ENCODE data around the gene KCNJ4. TPM values are rescaled to one million over a fixed set of nuclear protein-coding genes. Genes with fewer than 3 reads are reported as not detected.

The KCNJ4 gene
- polyA plus RNA-seq, 1 donor (not counting 4 experiments of a cell fraction or from before 2014, with no cell fraction given), result not detected

DNA sequence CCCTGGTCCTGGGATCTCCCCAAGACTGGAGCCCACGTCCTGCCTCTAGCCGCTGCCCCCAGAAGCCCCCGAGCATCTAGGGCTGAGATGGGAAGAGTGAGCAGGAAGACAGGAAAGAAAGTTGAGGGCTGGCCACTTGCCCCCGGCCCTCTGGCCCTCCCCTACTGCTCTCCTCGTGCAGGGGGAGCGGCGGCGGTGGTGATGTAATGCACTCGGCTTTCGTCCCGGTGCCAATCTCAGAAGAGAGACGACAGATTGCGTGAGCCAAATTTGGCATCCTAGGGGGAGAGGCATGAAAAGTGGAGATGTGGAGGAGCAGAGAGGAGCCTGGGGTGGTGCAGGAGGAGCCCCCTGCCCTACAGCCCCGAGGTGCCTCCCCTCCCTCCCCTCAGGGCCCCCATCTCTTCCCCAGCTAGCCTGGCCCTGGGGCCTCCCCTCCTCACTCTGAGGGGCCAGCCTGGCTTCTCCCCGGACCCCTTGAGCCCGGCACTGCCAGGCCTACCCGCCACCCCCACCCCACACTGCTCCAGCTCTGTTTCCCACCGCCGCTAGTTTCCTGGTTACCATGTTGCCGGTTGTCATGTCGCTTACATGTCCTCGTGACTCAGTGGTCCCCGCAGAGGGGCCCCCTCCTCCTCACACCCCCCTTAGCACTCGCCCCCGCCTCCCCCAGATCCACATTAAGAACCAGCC is 2.5 kb downstream of the KCNJ4 start:
- Histone ChIP-seq H3K4me2 (ENCODE audit: control insufficient read depth, extremely low read depth, insufficient read depth, low read depth, low read length) (no peak overlapping the region), H3K4me3 (ENCODE audit: control insufficient read depth in 2 of 3, extremely low read depth in 1 of 3, insufficient read depth in 2 of 3, low read depth in 1 of 3, low read length in 3 of 3) (no peak overlapping the region), H2AFZ (ENCODE audit: control insufficient read depth, low read length) (no peak overlapping the region), H3K9ac (ENCODE audit: control insufficient read depth, extremely low read depth, insufficient read depth, low read length) (no peak overlapping the region), H3K4me1 (ENCODE audit: control insufficient read depth, extremely low read depth, insufficient read depth, low read length) (peaks cover 20% of the 10 kb centered on the region), H3K9me3 (ENCODE audit: control insufficient read depth, low read depth, low read length) (no peaks in the 10 kb centered on the region), H3K27ac (ENCODE audit: control insufficient read depth, insufficient read depth, low read length) (no peak overlapping the region), H3K9me1 (ENCODE audit: control insufficient read depth, extremely low read depth, insufficient read depth, low read length) (no peaks in the 10 kb centered on the region), H3K27me3 (ENCODE audit: control insufficient read depth, extremely low read depth, insufficient read depth, low read length) (peaks cover 66% of the 10 kb centered on the region), H3K79me2 (ENCODE audit: control insufficient read depth, insufficient read depth, low read length) (no peaks in the 10 kb centered on the region), H4K20me1 (ENCODE audit: control insufficient read depth, extremely low read depth, insufficient read depth, low read length) (no peaks in the 10 kb centered on the region), H3K36me3 (ENCODE audit: control insufficient read depth in 2 of 2, extremely low read depth in 1 of 2, insufficient read depth in 2 of 2, low read length in 2 of 2) (no peaks in the 10 kb centered on the region)
- FAIRE-seq (no peak), DNase-seq (ENCODE audit: low read depth, low spot score) (no peak)
- no peak for TF ChIP-seq EZH2 (IDR thresholded peaks at IDR 0.05; ENCODE audit: low read length)
- TF ChIP-seq, protein P1, sequence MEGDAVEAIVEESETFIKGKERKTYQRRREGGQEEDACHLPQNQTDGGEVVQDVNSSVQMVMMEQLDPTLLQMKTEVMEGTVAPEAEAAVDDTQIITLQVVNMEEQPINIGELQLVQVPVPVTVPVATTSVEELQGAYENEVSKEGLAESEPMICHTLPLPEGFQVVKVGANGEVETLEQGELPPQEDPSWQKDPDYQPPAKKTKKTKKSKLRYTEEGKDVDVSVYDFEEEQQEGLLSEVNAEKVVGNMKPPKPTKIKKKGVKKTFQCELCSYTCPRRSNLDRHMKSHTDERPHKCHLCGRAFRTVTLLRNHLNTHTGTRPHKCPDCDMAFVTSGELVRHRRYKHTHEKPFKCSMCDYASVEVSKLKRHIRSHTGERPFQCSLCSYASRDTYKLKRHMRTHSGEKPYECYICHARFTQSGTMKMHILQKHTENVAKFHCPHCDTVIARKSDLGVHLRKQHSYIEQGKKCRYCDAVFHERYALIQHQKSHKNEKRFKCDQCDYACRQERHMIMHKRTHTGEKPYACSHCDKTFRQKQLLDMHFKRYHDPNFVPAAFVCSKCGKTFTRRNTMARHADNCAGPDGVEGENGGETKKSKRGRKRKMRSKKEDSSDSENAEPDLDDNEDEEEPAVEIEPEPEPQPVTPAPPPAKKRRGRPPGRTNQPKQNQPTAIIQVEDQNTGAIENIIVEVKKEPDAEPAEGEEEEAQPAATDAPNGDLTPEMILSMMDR (optimal IDR thresholded peaks at IDR 0.05 in 1 of 3, IDR thresholded peaks at IDR 0.05 in 1 of 3, conservative IDR thresholded peaks at IDR 0.05 in 1 of 3; ENCODE audit: extremely low read depth in 1 of 3, insufficient read depth in 2 of 3, low read length in 3 of 3), result no peak
- dilution Hi-C loops (cut with MboI; ENCODE audit: extremely low pct_ligation_motif_present, low sequenced_read_pairs), result no loop called here

DNA sequence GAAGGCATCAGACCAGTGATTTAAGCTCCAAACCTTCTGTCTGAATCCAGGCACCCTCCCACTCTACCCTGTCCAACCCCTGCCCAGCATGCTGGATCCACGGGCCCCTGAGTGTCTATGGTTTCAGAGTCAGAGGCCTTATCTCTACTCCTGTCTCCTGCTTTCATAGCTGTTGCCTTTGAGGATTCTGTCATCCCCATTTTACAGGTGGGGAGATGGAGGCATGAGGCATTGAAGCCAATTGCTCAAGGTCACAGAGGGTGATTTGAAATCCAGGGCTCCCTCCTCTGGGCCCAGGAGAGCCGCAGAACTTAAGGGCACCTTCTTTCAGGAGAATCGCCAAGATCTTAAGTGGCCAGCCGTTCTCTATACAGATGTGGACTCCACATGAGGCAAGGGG is 3.1 kb downstream of the KCNJ4 start:
- no peak overlapping the region for H3K4me2 ChIP-seq (ENCODE audit: control insufficient read depth, extremely low read depth, insufficient read depth, low read depth, low read length)
- no peak for FAIRE-seq
- no peak for DNase-seq (ENCODE audit: low read depth, low spot score)
- no peak overlapping the region for H2AFZ ChIP-seq (ENCODE audit: control insufficient read depth, low read length)
- H3K9me1 ChIP-seq (ENCODE audit: control insufficient read depth, extremely low read depth, insufficient read depth, low read length), result no peaks in the 10 kb centered on the region
- no peaks in the 10 kb centered on the region for H3K79me2 ChIP-seq (ENCODE audit: control insufficient read depth, insufficient read depth, low read length)
- TF ChIP-seq EZH2 (IDR thresholded peaks at IDR 0.05; ENCODE audit: low read length), result no peak
- TF ChIP-seq, protein P1 (optimal IDR thresholded peaks at IDR 0.05 in 1 of 3, IDR thresholded peaks at IDR 0.05 in 1 of 3, conservative IDR thresholded peaks at IDR 0.05 in 1 of 3; ENCODE audit: extremely low read depth in 1 of 3, insufficient read depth in 2 of 3, low read length in 3 of 3), result no peak
- H3K9me3 ChIP-seq (ENCODE audit: control insufficient read depth, low read depth, low read length), result no peaks in the 10 kb centered on the region
- H3K27me3 ChIP-seq (ENCODE audit: control insufficient read depth, extremely low read depth, insufficient read depth, low read length), result peaks cover 61% of the 10 kb centered on the region
- H3K4me3 ChIP-seq (ENCODE audit: control insufficient read depth in 2 of 3, extremely low read depth in 1 of 3, insufficient read depth in 2 of 3, low read depth in 1 of 3, low read length in 3 of 3), result no peak overlapping the region
- no peak overlapping the region for H3K9ac ChIP-seq (ENCODE audit: control insufficient read depth, extremely low read depth, insufficient read depth, low read length)
- H3K36me3 ChIP-seq (ENCODE audit: control insufficient read depth in 2 of 2, extremely low read depth in 1 of 2, insufficient read depth in 2 of 2, low read length in 2 of 2), result no peaks in the 10 kb centered on the region
- H3K27ac ChIP-seq (ENCODE audit: control insufficient read depth, insufficient read depth, low read length), result no peak overlapping the region
- H4K20me1 ChIP-seq (ENCODE audit: control insufficient read depth, extremely low read depth, insufficient read depth, low read length), result no peaks in the 10 kb centered on the region
- H3K4me1 ChIP-seq (ENCODE audit: control insufficient read depth, extremely low read depth, insufficient read depth, low read length), result peaks cover 18% of the 10 kb centered on the region
- dilution Hi-C loops (cut with MboI; ENCODE audit: extremely low pct_ligation_motif_present, low sequenced_read_pairs), result no loop called here
